GM12878 (cell line): Measurements from ENCODE around the gene IFRD1. TPM values are rescaled to one million over a fixed set of nuclear protein-coding genes. Genes with fewer than 3 reads are reported as not detected.
A peak's percentile ranks its signal among the peaks of the same experiment; 100 is the strongest.
"Not testable (repeated sequence)": the region's sequence is repeated elsewhere in the genome, so short reads cannot be mapped to it uniquely, and the experiment has no call there.

Experiments used
- ATAC-seq: fragments of 200-7000 bp; cut with Tn5 transposase; 3 replicates; pipeline ENCODE4 v1.9.1; 2020; ENCODE audit warnings: mild to moderate bottlenecking, moderate library complexity
- BruUV-seq: library from RNA; stranded (reverse); fragments of 400-500 nt; replicated peaks from 2 replicates; lab custom pipeline; 2021; lab: Mats Ljungman, UMichigan
- CTCF ChIA-PET: fragments of 300-600 bp; sonication (Branson Sonifier 250); formaldehyde crosslinking; extraction: SDS; loops from one replicate; lab custom pipeline; 2021; ENCODE audit warnings: inconsistent platforms; lab: Yijun Ruan, JAX
- POLR2A ChIA-PET: fragments of 350-600 bp; formaldehyde crosslinking; extraction: SDS; loops from one replicate; lab custom pipeline; 2021; ENCODE audit warnings: inconsistent platforms; lab: Charles Lee
- RAD21 ChIA-PET: fragments of 300-600 bp; sonication (Branson Sonifier 250); formaldehyde crosslinking; loops from one replicate; lab custom pipeline; 2023; ENCODE audit warnings: antibody characterized with exemption; ENCODE audit not compliant: unreplicated experiment; lab: Charles Lee
- SMC1A ChIA-PET: fragments of 300-600 bp; sonication (Branson Sonifier 250); formaldehyde crosslinking; loops from one replicate; lab custom pipeline; 2023; ENCODE audit not compliant: unreplicated experiment, uncharacterized antibody; lab: Charles Lee
- DNase-seq: peaks from one replicate; pipeline ENCODE4 v3.0.0-alpha.2; 2011; ENCODE audit warnings: low read depth, low spot score
- FAIRE-seq: peaks from 3 replicates; lab custom pipeline; 2011; peaks lifted over from hg19 to GRCh38; lab: Jason Lieb, UNC
- H2AFZ ChIP-seq: 2 replicates; pipeline ENCODE4 v1.6.0; 2011; ENCODE audit warnings: low read depth, low read length, control low read depth; ENCODE audit not compliant: control insufficient read depth
- H3K27ac ChIP-seq: 2 replicates; pipeline ENCODE4 v1.5.1; 2011; ENCODE audit warnings: control low read depth; ENCODE audit not compliant: control insufficient read depth, insufficient read depth
- H3K27me3 ChIP-seq, 2 experiments: replicated peaks in 1 of 2; 2 replicates each; pipeline versions ENCODE4 v1.6.0 to v1.6.1; 2011; ENCODE audit warnings: low read length in 1 of 2; ENCODE audit not compliant: control insufficient read depth in 2 of 2, insufficient read depth in 2 of 2
- H3K36me3 ChIP-seq, 2 experiments: 2 replicates each; pipeline ENCODE4 v1.5.1; 2011; ENCODE audit warnings: low read length in 1 of 2; ENCODE audit not compliant: control insufficient read depth in 2 of 2, insufficient read depth in 2 of 2
- H3K4me1 ChIP-seq: 2 replicates; pipeline ENCODE4 v1.6.1; 2011; ENCODE audit warnings: mild to moderate bottlenecking, low read length, moderate library complexity, mixed read lengths; ENCODE audit not compliant: control insufficient read depth, insufficient read depth
- H3K4me2 ChIP-seq: 2 replicates; pipeline ENCODE4 v1.6.0; 2011; ENCODE audit warnings: control low read depth; ENCODE audit not compliant: control insufficient read depth, insufficient read depth
- H3K4me3 ChIP-seq: fragments of 200-600 bp; sonication (generic); 2 replicates; pipeline ENCODE4 v1.5.1; 2016
- H3K79me2 ChIP-seq: 2 replicates; pipeline ENCODE4 v1.6.0; 2011; ENCODE audit warnings: low read length; ENCODE audit not compliant: control insufficient read depth, insufficient read depth
- H3K9ac ChIP-seq: 2 replicates; pipeline ENCODE4 v1.8.0; 2011; ENCODE audit warnings: low read length, control low read depth, mixed read lengths; ENCODE audit not compliant: control insufficient read depth, insufficient read depth
- H3K9me3 ChIP-seq: replicated peaks from 3 replicates; pipeline ENCODE4 v1.5.1; 2011; ENCODE audit warnings: mild to moderate bottlenecking, low read length; ENCODE audit not compliant: control insufficient read depth, insufficient read depth
- H4K20me1 ChIP-seq: 2 replicates; pipeline ENCODE4 v1.6.0; 2011; ENCODE audit not compliant: control insufficient read depth, insufficient read depth
- RAD21 ChIP-seq: IDR thresholded peaks from 2 replicates; pipeline ENCODE4 v1.6.1; 2011; ENCODE audit warnings: mild to moderate bottlenecking, low read depth, low read length, moderate library complexity; ENCODE audit not compliant: insufficient read depth
- ZNF592 ChIP-seq: fragments of 450-650 bp; IDR thresholded peaks from 2 replicates; pipeline ENCODE4 v1.6.1; 2017; ENCODE audit warnings: mild to moderate bottlenecking, moderate library complexity
- WGBS: methylation state at CpG from one replicate; pipeline ENCODE4 v1.1.6; 2016; ENCODE audit warnings: low lambda C conversion rate; ENCODE audit not compliant: insufficient replicate concordance, insufficient coverage; ENCODE audit errors: missing lambda C conversion rate; 5-methylcytosine and 5-hydroxymethylcytosine counted together
- in situ Hi-C: fragments of 300-500 bp; cut with MboI; formaldehyde crosslinking; loops from 9 replicates; pipeline ENCODE4 v1.14.3; 2018; ENCODE audit warnings: mixed read lengths
- intact Hi-C: fragments of 100-400 bp; cut with micrococcal nuclease; formaldehyde crosslinking; loops from one replicate; pipeline ENCODE4 v1.14.2; 2022; ENCODE audit not compliant: unreplicated experiment
- polyA plus RNA-seq, 11 experiments: library from polyadenylated mRNA; depleted of rRNA in 4 of 11; unstranded in 6 of 11; stranded (reverse) in 5 of 11; fragments of >200 nt; fragmentation: Nextera tagmentation in 4 of 11; fragmentation: Illumina TruSeq in 1 of 11; extraction: Ambion mirVana in 4 of 11; extraction: Trizol in 1 of 11; gene quantifications; 1 replicate in 1 of 11; 2 replicates in 10 of 11; pipeline versions ENCODE4 v1.2.1 to v1.2.3, GENCODE V29; 2011 to 2016; ENCODE audit warnings: inconsistent platforms in 2 of 11, missing spikeins in 2 of 11, low read depth in 1 of 11
- total RNA-seq, 4 experiments: library from RNA; depleted of rRNA in 3 of 4; stranded (reverse); fragments of >200 nt in 3 of 4; fragmentation: Illumina TruSeq in 1 of 4; extraction: Trizol in 1 of 4; gene quantifications; 2 replicates each; pipeline versions ENCODE4 v1.2.1 to v1.2.3, GENCODE V29; 2013 to 2021

Gene IFRD1
- total and polyA plus RNA-seq, 10 of the 15 experiments (the other 5 are each of a cell fraction or from before 2014, with no cell fraction given), result 9.6 to 31.1 (median 19.9) TPM

DNA sequence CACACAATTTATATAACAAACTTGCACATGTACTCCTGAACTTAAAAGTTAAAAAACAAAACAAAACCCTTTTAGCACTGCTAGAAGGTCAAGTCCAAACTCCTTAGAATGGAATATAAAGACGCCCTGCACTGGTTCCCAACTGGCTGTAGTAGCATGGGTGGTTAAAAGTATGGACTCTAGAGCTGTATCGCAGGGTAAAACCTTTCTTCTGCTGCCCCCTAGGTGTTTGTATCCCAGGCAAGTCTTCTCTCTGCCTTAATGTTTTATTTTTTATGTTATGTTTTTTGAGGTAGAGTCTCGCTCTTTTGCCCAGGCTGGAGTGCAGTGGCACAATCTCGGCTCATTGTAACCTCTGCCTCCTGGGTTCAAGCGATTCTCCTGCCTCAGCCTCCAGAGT lies 65.7 kb downstream of the IFRD1 start:
- CTCF ChIA-PET, result no interaction called here

DNA sequence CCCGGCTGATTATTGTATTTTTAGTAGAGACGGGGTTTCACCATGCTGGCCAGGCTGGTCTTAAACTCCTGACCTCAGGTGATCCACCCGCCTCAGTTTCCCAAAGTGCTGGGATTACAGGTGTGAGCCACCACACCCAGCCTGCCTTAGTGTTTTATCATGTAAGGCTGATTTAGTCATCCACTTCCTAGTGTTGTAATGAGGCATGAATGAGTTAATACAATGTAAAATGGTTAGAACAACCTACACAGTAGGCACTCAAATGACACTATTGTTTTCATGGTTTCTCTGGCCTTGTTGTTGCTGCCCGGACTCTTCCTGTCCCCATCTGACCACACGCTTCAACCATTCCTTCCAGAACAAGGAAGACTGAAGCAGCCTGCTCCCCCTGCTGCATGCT lies 66.2 kb downstream of the IFRD1 start:
- H3K9ac ChIP-seq, H4K20me1 ChIP-seq, POLR2A ChIA-PET, H3K9me3 ChIP-seq, in situ Hi-C loops, BruUV-seq, H3K4me3 ChIP-seq, H3K36me3 ChIP-seq, ATAC-seq, H3K27ac ChIP-seq, H3K4me2 ChIP-seq, SMC1A ChIA-PET, DNase-seq, H3K4me1 ChIP-seq, RAD21 ChIA-PET, H3K79me2 ChIP-seq, CTCF ChIA-PET, H2AFZ ChIP-seq, FAIRE-seq, intact Hi-C loops, H3K27me3 ChIP-seq: not testable (repeated sequence)
- 55% methylated on average over 5 of the region's 5 CpGs for WGBS

More for the DNA sequence above, 65.7 kb downstream of the IFRD1 start:
- ATAC-seq, result peak; percentile 43; the same call in 2 of the 3 replicates
- no peak overlapping the region for H3K27ac ChIP-seq
- 0 out of 2 replicates have a peak, but pooled peaks have one; percentile 2 for TF ChIP-seq RAD21
- TF ChIP-seq ZNF592, result no peak
- RAD21 ChIA-PET, result no interaction called here
- no peak overlapping the region for H3K9ac ChIP-seq
- no peak overlapping the region for H3K4me2 ChIP-seq
- SMC1A ChIA-PET, result no interaction called here
- intact Hi-C loops, result no loop called here
- FAIRE-seq, result no peak
- H2AFZ ChIP-seq, result no peak overlapping the region
- POLR2A ChIA-PET, result no interaction called here
- H3K4me1 ChIP-seq, result peaks cover 1% of the 10 kb centered on the region; the same call in 1 of the 2 replicates
- no peaks in the 10 kb centered on the region for H3K36me3 ChIP-seq
- no peaks in the 10 kb centered on the region for H4K20me1 ChIP-seq
- H3K79me2 ChIP-seq, result no peaks in the 10 kb centered on the region
- no peak overlapping the region for H3K4me3 ChIP-seq
- BruUV-seq, result no TSS peak
- DNase-seq, result no peak
- no peaks in the 10 kb centered on the region for H3K9me3 ChIP-seq
- WGBS, result 46% methylated on average over 5 of the region's 5 CpGs
- no peaks in the 10 kb centered on the region; a peak in 1 of 4 replicates for H3K27me3 ChIP-seq
- in situ Hi-C loops, result no loop called here
